Lower lobe of right lung (tissue), 2 donors: ENCODE measurements around the gene IQCC. TPM values are rescaled to one million over a fixed set of nuclear protein-coding genes. Genes with fewer than 3 reads are reported as not detected.

Source experiments
- ATAC-seq, 2 donors: fragments of 200-7000 bp; cut with Tn5 transposase; one replicate each; pipeline ENCODE4 v1.9.1; 2020 to 2022; ENCODE audit warnings: mild to moderate bottlenecking in 2 of 2, moderate library complexity in 2 of 2
- DNase-seq: peaks from one replicate; pipeline ENCODE4 v3.0.0-alpha.2; 2020
- H3K27ac ChIP-seq: fragments of 200-600 bp; one replicate; pipeline ENCODE4 v1.8.0; 2022
- H3K27me3 ChIP-seq: fragments of 200-600 bp; one replicate; pipeline ENCODE4 v1.8.0; 2022; ENCODE audit warnings: low read depth
- H3K36me3 ChIP-seq: fragments of 200-600 bp; one replicate; pipeline ENCODE4 v1.8.0; 2022; ENCODE audit warnings: mild to moderate bottlenecking
- H3K4me1 ChIP-seq: fragments of 200-600 bp; one replicate; pipeline ENCODE4 v1.8.0; 2022
- H3K4me3 ChIP-seq: fragments of 200-600 bp; one replicate; pipeline ENCODE4 v1.8.0; 2022; ENCODE audit warnings: mild to moderate bottlenecking
- H3K9me3 ChIP-seq: fragments of 200-600 bp; one replicate; pipeline ENCODE4 v1.8.0; 2022
- CTCF ChIP-seq: fragments of 200-600 bp; IDR thresholded peaks from one replicate; pipeline ENCODE4 v1.8.0; 2022; ENCODE audit warnings: antibody characterized with exemption, mild to moderate bottlenecking
- intact Hi-C: fragments of 100-400 bp; cut with DNase I; formaldehyde crosslinking; loops from one replicate; pipeline ENCODE4 v1.11.0; 2022
- total RNA-seq: library from RNA; stranded (reverse); fragmentation: NEBNext Ultra II Directional; extraction: Animal tissue kit (Norgen Biotek cat#: 25700); gene quantifications from one replicate; pipeline ENCODE4 v1.2.1, GENCODE V29; 2021
- donor health status: DM: no; HTN: yes; CAD: no; lungs with severe emphysema.

Gene IQCC
- total RNA-seq, 1 donor from 2014 or later, result 2.0 TPM

- no peaks in the 10 kb centered on the region for H3K27me3 ChIP-seq
- no peak overlapping the region for H3K27ac ChIP-seq
- H3K4me3 ChIP-seq, result no peak overlapping the region
- H3K9me3 ChIP-seq, result no peaks in the 10 kb centered on the region
- no peaks in the 10 kb centered on the region for H3K4me1 ChIP-seq
- intact Hi-C loops, result no loop called here
- ATAC-seq (no peak), DNase-seq (no peak)
- TF ChIP-seq CTCF, result no peak
- peaks cover 55% of the 10 kb centered on the region for H3K36me3 ChIP-seq
These were observed 32.7 kb upstream of the IQCC start for GRCh38 chr1:32172621-32173245.

- DNase-seq (no peak), ATAC-seq (no peak)
- no peak for TF ChIP-seq CTCF
- Histone ChIP-seq H3K27ac (peak overlapping the region; percentile 85), H3K4me1 (peaks cover 36% of the 10 kb centered on the region), H3K9me3 (no peaks in the 10 kb centered on the region), H3K36me3 (peaks cover 23% of the 10 kb centered on the region), H3K4me3 (peak overlapping the region; percentile 76), H3K27me3 (no peaks in the 10 kb centered on the region)
- intact Hi-C loops, result no loop called here
These were observed 26.9 kb upstream of the IQCC start for GRCh38 chr1:32178380-32179192.

GRCh38 chr1:32179193-32179442, 26.4 kb upstream of the IQCC start:
- Histone ChIP-seq H3K27me3 (no peaks in the 10 kb centered on the region), H3K9me3 (no peaks in the 10 kb centered on the region), H3K4me1 (peaks cover 41% of the 10 kb centered on the region), H3K4me3 (peak overlapping the region; percentile 76), H3K36me3 (peaks cover 28% of the 10 kb centered on the region), H3K27ac (peak overlapping the region; percentile 85)
- no peak for TF ChIP-seq CTCF
- intact Hi-C loops, result no loop called here
- no peak for DNase-seq
- ATAC-seq, result peak; percentile 2 to 28

GRCh38 chr1:32179443-32180185, 25.9 kb upstream of the IQCC start, which contains the start of gene TXLNA:
Gene TXLNA (plus strand): TSS chr1:32179675. CDS start chr1:32180346, 671 bp downstream.
- TF ChIP-seq CTCF, result peak; percentile 15
- Histone ChIP-seq H3K27ac (peak within 1 kb of the TSS; percentile 85), H3K4me1 (peaks cover 46% of the 10 kb centered on the region), H3K36me3 (peaks cover 33% of the 10 kb centered on the region), H3K9me3 (no peaks in the 10 kb centered on the region), H3K4me3 (peak within 1 kb of the TSS; percentile 76), H3K27me3 (no peaks in the 10 kb centered on the region)
- intact Hi-C loops, result no loop called here
- DNase-seq (peak; percentile 97), ATAC-seq (peak; percentile 97)

- TF ChIP-seq CTCF, result no peak
- peak; percentile 60 for ATAC-seq
- Histone ChIP-seq H3K27me3 (no peaks in the 10 kb centered on the region), H3K9me3 (no peaks in the 10 kb centered on the region), H3K4me1 (peaks cover 50% of the 10 kb centered on the region), H3K4me3 (peak overlapping the region; percentile 76), H3K27ac (peak overlapping the region; percentile 85), H3K36me3 (peaks cover 41% of the 10 kb centered on the region)
- peak; percentile 73 for DNase-seq
- intact Hi-C loops, result no loop called here
These were observed 25.0 kb upstream of the IQCC start for GRCh38 chr1:32180186-32181060.
